AG09309 (cell line): ENCODE measurements around the gene MBP.

ENCODE experiments used
- DNase-seq: peaks from one replicate; pipeline ENCODE4 v3.0.0-alpha.2; 2010; ENCODE audit warnings: low read depth
- H3K4me3 ChIP-seq: 2 replicates; pipeline ENCODE4 v1.5.1; 2011; ENCODE audit warnings: mild to moderate bottlenecking, low read depth, low read length, moderate library complexity; ENCODE audit not compliant: control insufficient read depth
- TF ChIP-seq, protein P1 (sequence below): IDR thresholded peaks from 2 replicates; pipeline ENCODE4 v1.5.1; 2011; ENCODE audit warnings: mild to moderate bottlenecking, low read depth, low read length, inconsistent platforms; ENCODE audit not compliant: insufficient read depth, control insufficient read depth; ENCODE audit errors: missing control alignments

MBP gene

DNA sequence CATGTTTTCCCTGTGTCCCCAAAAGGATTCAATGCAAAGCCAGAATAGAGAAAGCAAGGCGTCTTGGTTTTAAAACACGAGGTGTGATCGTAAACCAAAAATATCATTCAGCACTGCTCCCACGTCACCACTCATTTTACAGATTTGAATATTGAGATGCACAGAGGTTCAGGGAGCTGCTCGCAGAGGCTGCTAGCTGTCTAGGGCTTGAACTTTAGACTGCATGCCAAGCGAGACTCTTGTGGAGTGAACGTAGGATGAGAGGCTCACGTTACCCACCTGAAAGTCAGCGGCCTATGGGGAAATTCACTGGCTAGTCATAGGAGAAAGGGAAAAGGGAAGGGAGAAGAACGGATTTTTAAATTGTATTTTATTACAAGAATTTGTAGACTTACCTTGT, 130.1 kb downstream of the MBP start:
- no peak overlapping the region for H3K4me3 ChIP-seq
- DNase-seq = no peak
- TF ChIP-seq, protein P1, sequence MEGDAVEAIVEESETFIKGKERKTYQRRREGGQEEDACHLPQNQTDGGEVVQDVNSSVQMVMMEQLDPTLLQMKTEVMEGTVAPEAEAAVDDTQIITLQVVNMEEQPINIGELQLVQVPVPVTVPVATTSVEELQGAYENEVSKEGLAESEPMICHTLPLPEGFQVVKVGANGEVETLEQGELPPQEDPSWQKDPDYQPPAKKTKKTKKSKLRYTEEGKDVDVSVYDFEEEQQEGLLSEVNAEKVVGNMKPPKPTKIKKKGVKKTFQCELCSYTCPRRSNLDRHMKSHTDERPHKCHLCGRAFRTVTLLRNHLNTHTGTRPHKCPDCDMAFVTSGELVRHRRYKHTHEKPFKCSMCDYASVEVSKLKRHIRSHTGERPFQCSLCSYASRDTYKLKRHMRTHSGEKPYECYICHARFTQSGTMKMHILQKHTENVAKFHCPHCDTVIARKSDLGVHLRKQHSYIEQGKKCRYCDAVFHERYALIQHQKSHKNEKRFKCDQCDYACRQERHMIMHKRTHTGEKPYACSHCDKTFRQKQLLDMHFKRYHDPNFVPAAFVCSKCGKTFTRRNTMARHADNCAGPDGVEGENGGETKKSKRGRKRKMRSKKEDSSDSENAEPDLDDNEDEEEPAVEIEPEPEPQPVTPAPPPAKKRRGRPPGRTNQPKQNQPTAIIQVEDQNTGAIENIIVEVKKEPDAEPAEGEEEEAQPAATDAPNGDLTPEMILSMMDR = no peak

DNA sequence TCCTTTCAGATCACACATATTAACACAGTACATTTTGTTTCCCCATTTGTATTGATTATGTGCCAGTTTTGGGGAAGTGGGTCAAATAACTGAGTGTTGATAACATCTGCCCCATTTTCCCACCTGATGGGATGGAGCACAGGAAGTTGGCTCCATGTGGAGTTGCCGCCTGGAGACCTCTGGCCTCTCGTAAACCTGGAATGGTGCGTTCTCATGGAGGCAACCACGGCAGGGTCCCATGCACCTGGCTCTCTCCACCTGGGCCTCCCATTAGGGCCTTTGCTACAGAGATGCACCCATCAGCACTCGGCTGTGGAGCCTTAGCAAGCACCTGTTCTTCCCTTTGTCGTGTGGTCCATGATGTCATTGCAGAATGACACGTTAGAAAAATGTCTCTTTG, 130.6 kb downstream of the MBP start:
- no peak for DNase-seq
- TF ChIP-seq, protein P1 = no peak
- no peak overlapping the region for H3K4me3 ChIP-seq

DNA sequence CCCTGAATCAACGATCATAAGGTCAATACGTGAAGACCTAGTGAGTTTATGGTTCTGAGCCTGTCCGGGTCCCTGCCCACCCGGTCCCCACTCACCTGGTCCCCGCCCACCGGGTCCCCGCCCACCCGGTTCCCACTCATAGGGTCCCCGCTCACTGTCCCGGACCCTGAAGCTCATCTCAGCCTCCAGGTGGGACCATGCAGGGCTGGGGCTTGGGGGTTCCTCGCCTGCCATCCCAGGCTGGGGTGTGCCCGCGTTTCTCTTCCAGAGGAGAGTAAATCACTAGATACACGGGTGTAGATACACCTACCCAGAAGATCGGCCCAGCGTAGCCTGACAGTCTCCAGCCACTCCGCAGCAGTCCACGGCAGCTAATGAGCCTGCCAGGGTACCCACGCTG, 131.5 kb downstream of the MBP start:
- no peak for DNase-seq
- H3K4me3 ChIP-seq = no peak overlapping the region
- TF ChIP-seq, protein P1 = no peak

DNA sequence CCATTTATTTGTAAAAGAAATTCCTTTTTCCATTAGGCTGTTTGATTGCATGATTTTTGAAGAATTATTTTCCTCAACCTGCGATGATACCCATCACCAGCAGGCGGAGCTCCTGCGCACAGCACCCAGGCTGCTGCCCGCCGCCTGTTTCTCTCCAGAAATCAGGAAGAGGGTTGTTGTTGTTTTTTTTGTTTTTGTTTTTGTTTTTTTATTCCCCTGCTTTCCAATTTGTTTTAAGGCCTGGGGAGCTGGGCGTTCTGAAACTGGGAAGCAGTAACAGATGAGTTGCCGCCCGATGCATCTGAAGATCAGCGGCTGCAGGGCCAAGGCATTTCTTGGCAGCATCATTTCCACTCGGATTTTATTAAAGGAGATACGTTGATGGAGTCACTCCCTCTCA, 132.1 kb downstream of the MBP start:
- DNase-seq = no peak
- TF ChIP-seq, protein P1 = peak; percentile 98
- peak overlapping the region; percentile 13 for H3K4me3 ChIP-seq

DNA sequence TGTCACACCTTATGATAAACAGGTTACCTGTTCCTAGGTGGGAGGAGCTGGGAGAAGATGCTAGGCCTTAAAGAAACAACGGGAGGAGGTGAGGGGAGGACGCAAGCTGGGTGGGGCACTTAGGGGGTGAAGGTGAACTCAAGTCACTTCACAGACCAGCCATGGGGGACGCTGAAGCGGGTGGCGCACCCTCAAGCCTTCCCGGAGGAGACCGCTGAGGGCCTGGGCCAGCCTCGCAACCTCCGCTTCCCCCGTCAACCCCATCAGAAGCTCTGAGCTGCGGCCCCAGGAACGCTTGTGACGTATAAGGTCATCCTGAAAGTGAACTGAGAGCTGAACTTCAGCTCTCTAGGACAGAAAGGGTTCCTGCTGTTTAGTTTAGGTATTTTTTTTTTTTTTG, 133.5 kb downstream of the MBP start:
- TF ChIP-seq, protein P1 = no peak
- no peak for DNase-seq
- H3K4me3 ChIP-seq = no peak overlapping the region

DNA sequence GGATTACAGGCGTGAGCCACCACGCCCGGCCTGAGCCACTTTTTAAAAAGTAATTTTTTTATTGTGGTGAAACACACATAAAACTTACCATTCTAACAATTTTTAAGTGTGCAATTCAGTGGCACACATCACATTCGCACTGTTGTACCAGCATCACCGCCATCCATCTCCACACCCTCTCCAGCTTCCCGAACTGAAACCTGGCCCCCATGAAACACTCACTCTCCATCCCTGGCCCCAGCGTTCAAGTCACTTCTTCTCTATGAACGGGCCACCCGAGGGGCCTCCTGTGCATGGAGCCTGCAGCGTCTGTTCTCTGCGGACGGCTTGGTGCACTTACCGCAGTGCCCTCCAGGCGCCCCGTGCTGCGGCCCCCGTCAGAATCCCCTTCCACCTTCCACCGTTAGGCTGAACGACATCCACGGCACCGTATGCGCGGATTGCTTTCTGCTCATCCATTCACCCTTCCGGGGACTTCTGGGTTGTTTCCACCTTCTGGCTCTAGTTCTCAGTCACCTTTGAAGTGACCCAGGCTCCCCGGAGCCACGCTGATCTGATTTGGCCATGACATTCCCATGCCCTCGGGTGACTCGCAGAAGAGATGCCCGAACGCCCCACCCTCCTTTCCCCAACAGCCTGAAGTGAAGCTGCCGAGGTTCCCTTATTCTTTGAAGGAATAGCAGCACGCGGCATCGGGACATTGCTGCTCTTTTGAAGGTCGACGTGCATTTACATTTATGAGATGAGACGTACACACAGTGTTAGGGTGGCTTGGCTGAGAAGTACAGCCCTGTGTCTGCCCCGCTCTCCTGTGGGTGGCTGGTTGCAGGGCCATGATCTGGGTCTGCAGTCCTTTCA, 134.4 kb downstream of the MBP start:
- TF ChIP-seq, protein P1 = no peak
- no peak overlapping the region for H3K4me3 ChIP-seq
- DNase-seq = no peak
